ENCODE measurements around the gene ST6GALNAC6. TPM values are rescaled to one million over a fixed set of nuclear protein-coding genes. Genes with fewer than 3 reads are reported as not detected.
"Not testable (repeated sequence)": the region's sequence is repeated elsewhere in the genome, so short reads cannot be mapped to it uniquely, and the experiment has no call there.

ST6GALNAC6 gene
- total RNA-seq, 1 experiment from 2014 or later, result 24.5 TPM

- Histone ChIP-seq H3K9me2 (ENCODE audit: insufficient read depth) (no peaks in the 10 kb centered on the region), H3K4me3 (replicated peaks in 1 of 2; ENCODE audit: low read depth in 1 of 2, low read length in 2 of 2) (no peak overlapping the region), H4K20me1 (ENCODE audit: insufficient read depth) (no peaks in the 10 kb centered on the region), H3K36me3 (ENCODE audit: control insufficient read depth in 1 of 2, insufficient read depth in 2 of 2, low read length in 2 of 2) (no peaks in the 10 kb centered on the region), H2AFZ (ENCODE audit: low read depth, low read length, poor library complexity, severe bottlenecking) (no peak overlapping the region), H3K9ac (ENCODE audit: low read length) (no peak overlapping the region), H3K4me2 (ENCODE audit: low read length) (no peak overlapping the region), H3K27me3 (ENCODE audit: insufficient read depth, low read length) (no peaks in the 10 kb centered on the region), H3K27ac (ENCODE audit: low read depth, low read length) (no peak overlapping the region), H3K9me3 (ENCODE audit: control insufficient read depth in 1 of 2, insufficient read depth in 1 of 2, low read depth in 1 of 2, low read length in 2 of 2) (peaks cover 3 to 11% of the 10 kb centered on the region in 2 experiments; a peak in 2 of 4 replicates), H3K79me2 (ENCODE audit: insufficient read depth, low read length) (no peaks in the 10 kb centered on the region), H3K4me1 (ENCODE audit: control insufficient read depth in 1 of 2, insufficient read depth in 2 of 2, low read length in 2 of 2) (no peaks in the 10 kb centered on the region)
- intact Hi-C loops (cut with micrococcal nuclease), result no loop called here
- DNase-seq (ENCODE audit: low read depth, low spot score) (no peak), ATAC-seq (no peak)
- POLR2A ChIA-PET, result no interaction called here
- BruUV-seq (replicated peaks), result no TSS peak
- CTCF ChIA-PET, result no interaction called here
- TF ChIP-seq YY1 (IDR thresholded peaks at IDR 0.05; ENCODE audit: extremely low read depth, insufficient replicate concordance, low read depth, low read length) (no peak), SIN3A (IDR thresholded peaks at IDR 0.05; ENCODE audit: low read depth) (no peak), MAX (IDR thresholded peaks at IDR 0.05) (no peak), ATF3 (IDR thresholded peaks at IDR 0.05) (no peak), EGR1 (IDR thresholded peaks at IDR 0.05; ENCODE audit: low read depth) (no peak), RAD21 (IDR thresholded peaks at IDR 0.05; ENCODE audit: low read depth) (no peak), CTCF (IDR thresholded peaks at IDR 0.05 in 2 of 3, conservative IDR thresholded peaks at IDR 0.05 in 1 of 3; ENCODE audit: borderline replicate concordance in 1 of 3, insufficient read depth in 1 of 3, low read depth in 2 of 3, low read length in 2 of 3) (no peak), EZH2phosphoT487 (IDR thresholded peaks at IDR 0.05; ENCODE audit: borderline replicate concordance) (no peak)
- RAD21 ChIA-PET (ENCODE audit: low non-redundant PET in 1 of 2, low total read pairs in 2 of 2, uncharacterized antibody in 2 of 2, unreplicated experiment in 2 of 2), result no interaction called here
Observed at GRCh38 chr9:127846443-127847177, 52.8 kb downstream of the ST6GALNAC6 start.

GRCh38 chr9:127845619-127846018, 53.8 kb downstream of the ST6GALNAC6 start:
- intact Hi-C loops (cut with micrococcal nuclease); DNase-seq (ENCODE audit: low read depth, low spot score); H3K4me2 ChIP-seq (ENCODE audit: low read length); H3K79me2 ChIP-seq (ENCODE audit: insufficient read depth, low read length); RAD21 ChIA-PET (ENCODE audit: low non-redundant PET in 1 of 2, low total read pairs in 2 of 2, uncharacterized antibody in 2 of 2, unreplicated experiment in 2 of 2); H3K27me3 ChIP-seq (ENCODE audit: insufficient read depth, low read length); ATAC-seq; H3K27ac ChIP-seq (ENCODE audit: low read depth, low read length); H3K9me2 ChIP-seq (ENCODE audit: insufficient read depth); H2AFZ ChIP-seq (ENCODE audit: low read depth, low read length, poor library complexity, severe bottlenecking); POLR2A ChIA-PET; H4K20me1 ChIP-seq (ENCODE audit: insufficient read depth); H3K9ac ChIP-seq (ENCODE audit: low read length); H3K4me1 ChIP-seq (ENCODE audit: control insufficient read depth in 1 of 2, insufficient read depth in 2 of 2, low read length in 2 of 2); BruUV-seq (replicated peaks); H3K36me3 ChIP-seq (ENCODE audit: control insufficient read depth in 1 of 2, insufficient read depth in 2 of 2, low read length in 2 of 2); H3K4me3 ChIP-seq (replicated peaks in 1 of 2; ENCODE audit: low read depth in 1 of 2, low read length in 2 of 2): not testable (repeated sequence)
- CTCF ChIA-PET, result interaction anchor here (1.0 kb wide), 1 partner anchor 24 kb away, joined by 3 read pairs; no protein-coding TSS in a partner anchor
- peaks cover 3 to 11% of the 10 kb centered on the region in 2 experiments; a peak in 2 of 4 replicates for H3K9me3 ChIP-seq (ENCODE audit: control insufficient read depth in 1 of 2, insufficient read depth in 1 of 2, low read depth in 1 of 2, low read length in 2 of 2)
